ENCODE measurements around the gene TNFRSF1B. TPM values are rescaled to one million over a fixed set of nuclear protein-coding genes. Genes with fewer than 3 reads are reported as not detected.
A peak's percentile ranks its signal among the peaks of the same experiment; 100 is the strongest.

TNFRSF1B gene
- total RNA-seq, 1 donor from 2014 or later = 13.7 TPM

- no peak for DNase-seq
- ATAC-seq (ENCODE audit: poor library complexity) = no peak
- intact Hi-C loops (cut with DNase I) = no loop called here
These were observed 26.2 kb upstream of the TNFRSF1B start for GRCh38 chr1:12140515-12141162.

- ATAC-seq (ENCODE audit: poor library complexity) (no peak), DNase-seq (peak; percentile 52)
- intact Hi-C loops (cut with DNase I) = no loop called here
These were observed 25.5 kb upstream of the TNFRSF1B start for GRCh38 chr1:12141163-12141850.

GRCh38 chr1:12142141-12142823, 24.5 kb upstream of the TNFRSF1B start:
- ATAC-seq (ENCODE audit: poor library complexity) (no peak), DNase-seq (no peak)
- intact Hi-C loops (cut with DNase I) = no loop called here

GRCh38 chr1:12142891-12143630, 23.7 kb upstream of the TNFRSF1B start:
- DNase-seq (peak; percentile 85), ATAC-seq (ENCODE audit: poor library complexity) (peak; percentile 58)
- intact Hi-C loops (cut with DNase I) = no loop called here

- ATAC-seq (ENCODE audit: poor library complexity) = peak; percentile 76
- peak; percentile 85 for DNase-seq
- intact Hi-C loops (cut with DNase I) = no loop called here
These were observed 23.1 kb upstream of the TNFRSF1B start for GRCh38 chr1:12143631-12144155.

- ATAC-seq (ENCODE audit: poor library complexity) = no peak
- intact Hi-C loops (cut with DNase I) = no loop called here
- no peak for DNase-seq
These were observed 22.6 kb upstream of the TNFRSF1B start for GRCh38 chr1:12144236-12144635.

GRCh38 chr1:12144969-12145368, 21.8 kb upstream of the TNFRSF1B start:
- no peak for DNase-seq
- no peak for ATAC-seq (ENCODE audit: poor library complexity)
- intact Hi-C loops (cut with DNase I) = no loop called here

- intact Hi-C loops (cut with DNase I) = no loop called here
- DNase-seq = peak; percentile 14
- no peak for ATAC-seq (ENCODE audit: poor library complexity)
These were observed 21.0 kb upstream of the TNFRSF1B start for GRCh38 chr1:12145616-12146342.

- ATAC-seq (ENCODE audit: poor library complexity) = no peak
- no peak for DNase-seq
- intact Hi-C loops (cut with DNase I) = no loop called here
These were observed 20.3 kb upstream of the TNFRSF1B start for GRCh38 chr1:12146343-12147112.

GRCh38 chr1:12147201-12147701, 19.5 kb upstream of the TNFRSF1B start:
- no peak for DNase-seq
- no peak for ATAC-seq (ENCODE audit: poor library complexity)
- intact Hi-C loops (cut with DNase I) = no loop called here

GRCh38 chr1:12148160-12148957, 18.4 kb upstream of the TNFRSF1B start:
- no peak for ATAC-seq (ENCODE audit: poor library complexity)
- intact Hi-C loops (cut with DNase I) = no loop called here
- no peak for DNase-seq

- intact Hi-C loops (cut with DNase I) = no loop called here
- DNase-seq (no peak), ATAC-seq (ENCODE audit: poor library complexity) (no peak)
These were observed 17.6 kb upstream of the TNFRSF1B start for GRCh38 chr1:12148958-12149790.

- DNase-seq = no peak
- ATAC-seq (ENCODE audit: poor library complexity) = no peak
- intact Hi-C loops (cut with DNase I) = no loop called here
These were observed 17.0 kb upstream of the TNFRSF1B start for GRCh38 chr1:12149791-12150175.

- no peak for DNase-seq
- peak; percentile 48 for ATAC-seq (ENCODE audit: poor library complexity)
- intact Hi-C loops (cut with DNase I) = no loop called here
These were observed 16.2 kb upstream of the TNFRSF1B start for GRCh38 chr1:12150456-12151200.

GRCh38 chr1:12151465-12151864, 15.3 kb upstream of the TNFRSF1B start:
- no peak for DNase-seq
- no peak for ATAC-seq (ENCODE audit: poor library complexity)
- intact Hi-C loops (cut with DNase I) = no loop called here
